Stimulated activated CD4-positive, alpha-beta T cell treated with anti-CD3 and anti-CD28 coated beads, TNF-alpha, amount 100 ng/mL, for 24 hours (primary cell): ENCODE results near the gene LRP2.

ENCODE experiments used
- DNase-seq, 3 experiments: peaks; one replicate each; pipeline ENCODE4 v3.0.0-alpha.2; 2020; ENCODE audit warnings: low read depth in 3 of 3

LRP2 gene

GRCh38 chr2:169240405-169240804 is 121.9 kb downstream of the LRP2 start:
- no peak for DNase-seq

- no peak for DNase-seq
These were observed 124.4 kb downstream of the LRP2 start for GRCh38 chr2:169237939-169238338.

- DNase-seq, result no peak
These were observed 125.0 kb downstream of the LRP2 start for GRCh38 chr2:169237286-169237685.

- DNase-seq, result no peak
These were observed 129.7 kb downstream of the LRP2 start for GRCh38 chr2:169232551-169233154.

GRCh38 chr2:169230204-169230603 is 132.1 kb downstream of the LRP2 start:
- DNase-seq, result no peak

GRCh38 chr2:169229590-169229989 is 132.7 kb downstream of the LRP2 start:
- DNase-seq, result no peak

GRCh38 chr2:169225906-169226305 is 136.4 kb downstream of the LRP2 start:
- no peak for DNase-seq

- no peak for DNase-seq
These were observed 137.0 kb downstream of the LRP2 start for GRCh38 chr2:169225233-169225750.

GRCh38 chr2:169222665-169223064 is 139.7 kb downstream of the LRP2 start:
- DNase-seq, result no peak

GRCh38 chr2:169221745-169222369 is 140.5 kb downstream of the LRP2 start:
- no peak for DNase-seq

GRCh38 chr2:169210917-169211316 is 151.4 kb downstream of the LRP2 start:
- no peak for DNase-seq

- no peak for DNase-seq
These were observed 154.3 kb downstream of the LRP2 start for GRCh38 chr2:169208026-169208425.

- DNase-seq, result no peak
These were observed 157.2 kb downstream of the LRP2 start for GRCh38 chr2:169205176-169205575.

GRCh38 chr2:169203952-169204351 is 158.4 kb downstream of the LRP2 start:
- no peak for DNase-seq

- DNase-seq, result no peak
These were observed 161.6 kb downstream of the LRP2 start for GRCh38 chr2:169200756-169201155.

- DNase-seq, result no peak
These were observed 168.7 kb downstream of the LRP2 start for GRCh38 chr2:169193618-169194017.

- DNase-seq, result no peak
These were observed 172.0 kb downstream of the LRP2 start for GRCh38 chr2:169190197-169190775.

GRCh38 chr2:169189132-169189531 is 173.2 kb downstream of the LRP2 start:
- no peak for DNase-seq

GRCh38 chr2:169185711-169186110 is 176.6 kb downstream of the LRP2 start:
- no peak for DNase-seq

GRCh38 chr2:169184074-169184473 is 178.3 kb downstream of the LRP2 start:
- no peak for DNase-seq

GRCh38 chr2:169182573-169182972 is 179.8 kb downstream of the LRP2 start:
- DNase-seq, result no peak

- DNase-seq, result no peak
These were observed 183.4 kb downstream of the LRP2 start for GRCh38 chr2:169178804-169179390.

GRCh38 chr2:169178364-169178763 is 184.0 kb downstream of the LRP2 start:
- no peak for DNase-seq
